Tibial nerve (tissue), 4 donors: ENCODE data around the gene SLC2A2. TPM values are rescaled to one million over a fixed set of nuclear protein-coding genes. Genes with fewer than 3 reads are reported as not detected.
A peak's percentile ranks its signal among the peaks of the same experiment; 100 is the strongest.

ENCODE experiments used
- DNase-seq, 2 donors: peaks; one replicate each; pipeline ENCODE4 v3.0.0-alpha.2; 2019; ENCODE audit warnings: low spot score in 2 of 2
- H3K27ac ChIP-seq, 4 donors: fragments of 200-600 bp; sonication (generic) in 3 of 4; one replicate each; pipeline ENCODE4 v1.5.1; 2017 to 2019; ENCODE audit warnings: mild to moderate bottlenecking in 1 of 4
- H3K27me3 ChIP-seq, 2 donors: fragments of 200-600 bp; sonication (generic) in 1 of 2; one replicate each; pipeline versions ENCODE4 v1.5.1 to v1.6.0; 2017 to 2019
- H3K36me3 ChIP-seq, 3 donors: fragments of 200-600 bp; sonication (generic); one replicate each; pipeline ENCODE4 v1.5.1; 2018 to 2019
- H3K4me1 ChIP-seq, 4 donors: fragments of 200-600 bp; sonication (generic) in 3 of 4; one replicate each; pipeline ENCODE4 v1.5.1; 2017 to 2019
- H3K4me3 ChIP-seq, 4 donors: fragments of 200-600 bp; sonication (generic) in 3 of 4; one replicate each; pipeline ENCODE4 v1.5.1; 2017 to 2019; ENCODE audit warnings: mild to moderate bottlenecking in 1 of 4, moderate library complexity in 1 of 4
- H3K9me3 ChIP-seq, 4 donors: fragments of 200-600 bp; sonication (generic) in 3 of 4; one replicate each; pipeline ENCODE4 v1.5.1; 2017 to 2019
- CTCF ChIP-seq, 5 experiments: fragments of 200-600 bp in 3 of 5; fragments of 450-650 bp in 2 of 5; sonication (generic) in 3 of 5; IDR thresholded peaks; one replicate each; pipeline ENCODE4 v1.5.1; 2016 to 2019; ENCODE audit warnings: antibody characterized with exemption in 5 of 5, mild to moderate bottlenecking in 3 of 5, moderate library complexity in 2 of 5
- EP300 ChIP-seq, 2 donors: sonication (generic); formaldehyde crosslinking; IDR thresholded peaks; one replicate each; pipeline ENCODE4 v1.6.1; 2017; ENCODE audit warnings: antibody characterized with exemption in 2 of 2, mild to moderate bottlenecking in 1 of 2
- POLR2A ChIP-seq, 2 donors: fragments of 450-650 bp; IDR thresholded peaks; one replicate each; pipeline ENCODE4 v1.6.1; 2017; ENCODE audit warnings: antibody characterized with exemption in 2 of 2, mild to moderate bottlenecking in 2 of 2, moderate library complexity in 2 of 2
- WGBS, 2 donors: methylation state at CpG; one replicate each; pipeline ENCODE4 v1.1.5; 2018; 5-methylcytosine and 5-hydroxymethylcytosine counted together
- total RNA-seq, 4 donors: library from RNA; depleted of rRNA; stranded (reverse); fragments of >200 nt; gene quantifications; one replicate each; pipeline ENCODE4 v1.1.0, GENCODE V29; 2016

The SLC2A2 gene
- total RNA-seq, 4 donors from 2014 or later = not detected

- DNase-seq = no peak
- TF ChIP-seq EP300 (IDR thresholded peaks at IDR 0.05) (no peak), POLR2A (IDR thresholded peaks at IDR 0.05) (no peak), CTCF (IDR thresholded peaks at IDR 0.05) (no peak)
- Histone ChIP-seq H3K4me3 (no peak overlapping the region), H3K27ac (no peak overlapping the region), H3K9me3 (peaks cover 0 to 3% (median 0%) of the 10 kb centered on the region in 4 donors), H3K36me3 (no peaks in the 10 kb centered on the region), H3K4me1 (no peaks in the 10 kb centered on the region), H3K27me3 (no peaks in the 10 kb centered on the region)
- WGBS, 2 donors = 94 to 97% methylated on average over 5 of the region's 5 CpGs
Measured at GRCh38 chr3:170989100-170989648, 37.3 kb downstream of the SLC2A2 start.

GRCh38 chr3:170988378-170988777 is 38.1 kb downstream of the SLC2A2 start:
- no peak overlapping the region for H3K27ac ChIP-seq
- H3K4me3 ChIP-seq = no peak overlapping the region
- H3K36me3 ChIP-seq = no peaks in the 10 kb centered on the region
- no peaks in the 10 kb centered on the region for H3K27me3 ChIP-seq
- peaks cover 0 to 7% (median 0%) of the 10 kb centered on the region in 4 donors for H3K9me3 ChIP-seq
- no peaks in the 10 kb centered on the region for H3K4me1 ChIP-seq
- TF ChIP-seq CTCF (IDR thresholded peaks at IDR 0.05) (no peak), POLR2A (IDR thresholded peaks at IDR 0.05) (no peak), EP300 (IDR thresholded peaks at IDR 0.05) (no peak)
- no peak for DNase-seq
- WGBS, 2 donors = 82 to 84% methylated on average over 3 of the region's 3 CpGs

GRCh38 chr3:170985304-170985703 is 41.2 kb downstream of the SLC2A2 start:
- Histone ChIP-seq H3K4me1 (no peaks in the 10 kb centered on the region), H3K27ac (no peak overlapping the region), H3K4me3 (no peak overlapping the region), H3K9me3 (peaks cover 0 to 7% (median 0%) of the 10 kb centered on the region in 4 donors), H3K36me3 (no peaks in the 10 kb centered on the region), H3K27me3 (no peaks in the 10 kb centered on the region)
- TF ChIP-seq CTCF (IDR thresholded peaks at IDR 0.05) = no peak
- no peak for TF ChIP-seq POLR2A (IDR thresholded peaks at IDR 0.05)
- TF ChIP-seq EP300 (IDR thresholded peaks at IDR 0.05) = no peak
- WGBS, 2 donors = 92 to 97% methylated on average over 2 of the region's 2 CpGs
- no peak for DNase-seq

GRCh38 chr3:170982733-170983132 is 43.8 kb downstream of the SLC2A2 start:
- 94% methylated on average over 2 of the region's 2 CpGs for WGBS, 2 donors
- Histone ChIP-seq H3K4me3 (no peak overlapping the region), H3K27ac (no peak overlapping the region), H3K36me3 (no peaks in the 10 kb centered on the region), H3K27me3 (no peaks in the 10 kb centered on the region), H3K9me3 (peaks cover 0 to 7% (median 0%) of the 10 kb centered on the region in 4 donors), H3K4me1 (no peaks in the 10 kb centered on the region)
- TF ChIP-seq CTCF (IDR thresholded peaks at IDR 0.05) (no peak), EP300 (IDR thresholded peaks at IDR 0.05) (no peak), POLR2A (IDR thresholded peaks at IDR 0.05) (no peak)
- DNase-seq = no peak

GRCh38 chr3:170980399-170980798 is 46.1 kb downstream of the SLC2A2 start:
- Histone ChIP-seq H3K9me3 (peaks cover 0 to 7% (median 0%) of the 10 kb centered on the region in 4 donors), H3K36me3 (no peaks in the 10 kb centered on the region), H3K4me1 (no peaks in the 10 kb centered on the region), H3K27me3 (no peaks in the 10 kb centered on the region), H3K27ac (no peak overlapping the region), H3K4me3 (no peak overlapping the region)
- TF ChIP-seq CTCF (IDR thresholded peaks at IDR 0.05) (peak in 1 of 5 experiments; percentile 7), EP300 (IDR thresholded peaks at IDR 0.05) (no peak)
- no peak for DNase-seq
